HG02970 (cell line): ENCODE results near the gene IL1RAPL1.

Experiments
- ATAC-seq: cut with Tn5 transposase; IDR thresholded peaks from one replicate; pipeline ENCODE4 v1.9.1; 2021; ENCODE audit warnings: mild to moderate bottlenecking, moderate library complexity, moderate number of reproducible peaks; ENCODE audit not compliant: unreplicated experiment, low FRiP score

IL1RAPL1 gene

GRCh38 chrX:29580560-29580959 is 993.3 kb downstream of the IL1RAPL1 start:
- no peak for ATAC-seq

- no peak for ATAC-seq
Observed at GRCh38 chrX:29581223-29581622, 994.0 kb downstream of the IL1RAPL1 start.

- ATAC-seq, result peak; percentile 75
Observed at GRCh38 chrX:29587107-29587506, 999.9 kb downstream of the IL1RAPL1 start.

- no peak for ATAC-seq
Observed at GRCh38 chrX:29590921-29591320, 1003.7 kb downstream of the IL1RAPL1 start.

- ATAC-seq, result no peak
Observed at GRCh38 chrX:29604381-29604780, 1017.1 kb downstream of the IL1RAPL1 start.

- ATAC-seq, result no peak
Observed at GRCh38 chrX:29617276-29617675, 1030.0 kb downstream of the IL1RAPL1 start.

GRCh38 chrX:29617725-29618124 is 1030.5 kb downstream of the IL1RAPL1 start:
- ATAC-seq, result no peak

GRCh38 chrX:29627833-29628232 is 1040.6 kb downstream of the IL1RAPL1 start:
- no peak for ATAC-seq

GRCh38 chrX:29634516-29634915 is 1047.3 kb downstream of the IL1RAPL1 start:
- no peak for ATAC-seq

- ATAC-seq, result no peak
Observed at GRCh38 chrX:29636331-29636730, 1049.1 kb downstream of the IL1RAPL1 start.

GRCh38 chrX:29640106-29640505 is 1052.9 kb downstream of the IL1RAPL1 start:
- ATAC-seq, result no peak

GRCh38 chrX:29641461-29641860 is 1054.2 kb downstream of the IL1RAPL1 start:
- no peak for ATAC-seq

GRCh38 chrX:29643181-29643580 is 1055.9 kb downstream of the IL1RAPL1 start:
- no peak for ATAC-seq

- no peak for ATAC-seq
Observed at GRCh38 chrX:29648161-29648560, 1060.9 kb downstream of the IL1RAPL1 start.

- ATAC-seq, result no peak
Observed at GRCh38 chrX:29652484-29652883, 1065.2 kb downstream of the IL1RAPL1 start.

- ATAC-seq, result no peak
Observed at GRCh38 chrX:29653721-29654120, 1066.5 kb downstream of the IL1RAPL1 start.

- no peak for ATAC-seq
Observed at GRCh38 chrX:29659911-29660310, 1072.7 kb downstream of the IL1RAPL1 start.

- no peak for ATAC-seq
Observed at GRCh38 chrX:29661290-29661689, 1074.0 kb downstream of the IL1RAPL1 start.

GRCh38 chrX:29662101-29662500 is 1074.9 kb downstream of the IL1RAPL1 start:
- ATAC-seq, result no peak

GRCh38 chrX:29662759-29663503 is 1075.7 kb downstream of the IL1RAPL1 start:
- peak; percentile 64 for ATAC-seq

GRCh38 chrX:29665532-29665931 is 1078.3 kb downstream of the IL1RAPL1 start:
- no peak for ATAC-seq

GRCh38 chrX:29666366-29666765 is 1079.1 kb downstream of the IL1RAPL1 start:
- no peak for ATAC-seq

GRCh38 chrX:29671421-29671820 is 1084.2 kb downstream of the IL1RAPL1 start:
- no peak for ATAC-seq
